Astrocyte (in vitro differentiated cells and primary cell): ENCODE data around the gene TRIM16.
"Not testable (repeated sequence)": the region's sequence is repeated elsewhere in the genome, so short reads cannot be mapped to it uniquely, and the experiment has no call there.

Experiments used
- EZH2 ChIP-seq: IDR thresholded peaks from 2 replicates; pipeline ENCODE4 v1.6.1; 2012; ENCODE audit warnings: mild to moderate bottlenecking, low read length, inconsistent platforms; ENCODE audit not compliant: insufficient read depth
- TF ChIP-seq, protein P1 (sequence below): IDR thresholded peaks from 2 replicates; pipeline ENCODE4 v1.5.1; 2011; ENCODE audit warnings: low read depth, mild to moderate bottlenecking, inconsistent platforms, low read length, moderate library complexity; ENCODE audit not compliant: insufficient read depth

DNA sequence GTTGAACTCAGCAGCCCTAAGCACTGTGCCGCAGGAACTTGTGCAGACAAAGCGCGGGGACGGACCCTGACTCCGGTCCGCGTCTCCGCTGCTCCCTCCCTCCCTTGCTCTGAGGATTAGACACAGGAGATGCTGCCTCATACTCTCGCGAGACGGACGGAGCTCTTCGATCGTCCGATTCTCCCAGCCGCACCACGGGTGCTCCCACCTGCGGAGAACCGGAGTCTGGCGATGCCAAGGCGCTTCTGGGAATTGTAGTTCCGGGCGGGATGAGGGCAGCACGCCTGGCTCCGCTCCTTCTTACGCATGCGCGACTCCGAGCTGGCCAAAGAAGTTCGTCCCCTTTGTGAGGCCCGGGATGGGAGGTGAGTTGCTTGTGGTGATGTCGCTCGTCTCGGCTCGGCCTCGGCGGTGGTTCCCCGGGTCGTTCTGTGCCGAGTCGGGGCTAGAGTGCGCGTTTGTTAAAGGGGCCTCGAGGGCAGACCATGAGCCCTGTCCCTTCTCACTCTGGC, 15.4 kb upstream of the TRIM16 start, which contains the start of gene ZNF286A:
- TF ChIP-seq, protein P1, sequence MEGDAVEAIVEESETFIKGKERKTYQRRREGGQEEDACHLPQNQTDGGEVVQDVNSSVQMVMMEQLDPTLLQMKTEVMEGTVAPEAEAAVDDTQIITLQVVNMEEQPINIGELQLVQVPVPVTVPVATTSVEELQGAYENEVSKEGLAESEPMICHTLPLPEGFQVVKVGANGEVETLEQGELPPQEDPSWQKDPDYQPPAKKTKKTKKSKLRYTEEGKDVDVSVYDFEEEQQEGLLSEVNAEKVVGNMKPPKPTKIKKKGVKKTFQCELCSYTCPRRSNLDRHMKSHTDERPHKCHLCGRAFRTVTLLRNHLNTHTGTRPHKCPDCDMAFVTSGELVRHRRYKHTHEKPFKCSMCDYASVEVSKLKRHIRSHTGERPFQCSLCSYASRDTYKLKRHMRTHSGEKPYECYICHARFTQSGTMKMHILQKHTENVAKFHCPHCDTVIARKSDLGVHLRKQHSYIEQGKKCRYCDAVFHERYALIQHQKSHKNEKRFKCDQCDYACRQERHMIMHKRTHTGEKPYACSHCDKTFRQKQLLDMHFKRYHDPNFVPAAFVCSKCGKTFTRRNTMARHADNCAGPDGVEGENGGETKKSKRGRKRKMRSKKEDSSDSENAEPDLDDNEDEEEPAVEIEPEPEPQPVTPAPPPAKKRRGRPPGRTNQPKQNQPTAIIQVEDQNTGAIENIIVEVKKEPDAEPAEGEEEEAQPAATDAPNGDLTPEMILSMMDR = not testable (repeated sequence)
- TF ChIP-seq EZH2 = not testable (repeated sequence)
